ENCODE results near the gene PLEKHG2.

Gene PLEKHG2

GRCh38 chr19:39412100-39412866 is at the start of gene PLEKHG2:
TSS of gene PLEKHG2 (plus strand) at chr19:39412669. CDS start at chr19:39414087, 1,418 bp downstream.
- TF ChIP-seq CEBPB (IDR thresholded peaks at IDR 0.05) (peak; percentile 92), FOXM1 (IDR thresholded peaks at IDR 0.05; ENCODE audit: borderline replicate concordance, low read depth) (no peak; the same call in 1 of the 2 replicates), NFIC (IDR thresholded peaks at IDR 0.05) (0 out of 2 replicates have a peak, but pooled peaks have one; percentile 1), EP300 (IDR thresholded peaks at IDR 0.05; ENCODE audit: borderline replicate concordance) (peak; percentile 64; the same call in 1 of the 2 replicates), TEAD4 (IDR thresholded peaks at IDR 0.05) (peak; percentile 93), EGR1 (IDR thresholded peaks at IDR 0.05) (0 out of 2 replicates have a peak, but pooled peaks have one; percentile 14), YY1 (IDR thresholded peaks at IDR 0.05; ENCODE audit: low read depth) (peak; percentile 30; the same call in 1 of the 2 replicates), ZBTB7A (IDR thresholded peaks at IDR 0.05; ENCODE audit: low read depth) (peak; percentile 99), TCF12 (IDR thresholded peaks at IDR 0.05; ENCODE audit: low read depth) (peak; percentile 76), CREB1 (IDR thresholded peaks at IDR 0.05; ENCODE audit: low read depth) (peak; percentile 41; the same call in 1 of the 2 replicates), TAF1 (IDR thresholded peaks at IDR 0.05; ENCODE audit: low read depth) (peak; percentile 58; the same call in 1 of the 2 replicates), RAD21 (IDR thresholded peaks at IDR 0.05; ENCODE audit: low read depth) (peak; percentile 51; the same call in 1 of the 2 replicates), MAX (IDR thresholded peaks at IDR 0.05) (peak; percentile 81), REST (IDR thresholded peaks at IDR 0.05; ENCODE audit: low read depth) (no peak)
- TF ChIP-seq, protein P1, sequence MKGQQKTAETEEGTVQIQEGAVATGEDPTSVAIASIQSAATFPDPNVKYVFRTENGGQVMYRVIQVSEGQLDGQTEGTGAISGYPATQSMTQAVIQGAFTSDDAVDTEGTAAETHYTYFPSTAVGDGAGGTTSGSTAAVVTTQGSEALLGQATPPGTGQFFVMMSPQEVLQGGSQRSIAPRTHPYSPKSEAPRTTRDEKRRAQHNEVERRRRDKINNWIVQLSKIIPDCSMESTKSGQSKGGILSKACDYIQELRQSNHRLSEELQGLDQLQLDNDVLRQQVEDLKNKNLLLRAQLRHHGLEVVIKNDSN (IDR thresholded peaks at IDR 0.05) = peak; percentile 93

GRCh38 chr19:39362682-39363657 is 49.5 kb upstream of the PLEKHG2 start:
- TF ChIP-seq NFIC (IDR thresholded peaks at IDR 0.05) (no peak), TEAD4 (IDR thresholded peaks at IDR 0.05) (no peak), MAX (IDR thresholded peaks at IDR 0.05) (no peak), TAF1 (IDR thresholded peaks at IDR 0.05; ENCODE audit: low read depth) (no peak)
- TF ChIP-seq, protein P1 (IDR thresholded peaks at IDR 0.05) = no peak

DNA sequence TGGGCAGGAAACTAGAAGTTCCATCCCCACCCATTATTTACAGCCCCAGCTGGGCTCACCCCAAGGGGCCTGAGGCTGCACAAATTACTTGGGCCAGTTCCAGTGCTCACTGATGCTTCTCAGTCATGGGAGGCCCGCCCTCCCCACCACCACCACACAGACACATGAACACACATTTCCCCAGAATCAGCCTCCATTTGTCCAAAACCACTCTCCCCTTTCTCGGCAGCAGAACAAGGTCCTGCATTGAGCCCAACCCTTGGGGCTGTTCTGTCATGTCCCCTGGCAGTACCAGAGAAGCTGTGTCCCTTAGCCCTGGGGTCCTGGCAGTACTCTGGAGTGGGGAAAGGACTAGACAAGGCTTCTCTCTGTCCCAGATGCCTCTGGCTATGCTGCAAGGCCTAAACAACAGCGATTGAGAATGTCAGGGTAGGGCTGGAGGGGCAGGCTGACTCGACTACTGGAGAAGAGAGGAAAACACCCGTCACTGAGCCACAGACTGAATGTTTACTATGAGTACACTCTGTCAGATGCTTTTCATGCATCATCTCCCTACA is 48.5 kb upstream of the PLEKHG2 start:
- TF ChIP-seq, protein P1 (IDR thresholded peaks at IDR 0.05) = no peak
- no peak for TF ChIP-seq ZBTB7A (IDR thresholded peaks at IDR 0.05; ENCODE audit: low read depth)
- peak; percentile 52 for TF ChIP-seq NFIC (IDR thresholded peaks at IDR 0.05)

- TF ChIP-seq, protein P1 (IDR thresholded peaks at IDR 0.05) = no peak
- no peak for TF ChIP-seq YY1 (IDR thresholded peaks at IDR 0.05; ENCODE audit: low read depth)
- no peak for TF ChIP-seq CEBPB (IDR thresholded peaks at IDR 0.05)
- TF ChIP-seq MAX (IDR thresholded peaks at IDR 0.05) = no peak
- no peak for TF ChIP-seq RAD21 (IDR thresholded peaks at IDR 0.05; ENCODE audit: low read depth)
- TF ChIP-seq ZBTB7A (IDR thresholded peaks at IDR 0.05; ENCODE audit: low read depth) = no peak
- TF ChIP-seq NFIC (IDR thresholded peaks at IDR 0.05) = no peak
- no peak for TF ChIP-seq TAF1 (IDR thresholded peaks at IDR 0.05; ENCODE audit: low read depth)
- no peak for TF ChIP-seq FOXM1 (IDR thresholded peaks at IDR 0.05; ENCODE audit: borderline replicate concordance, low read depth)
- TF ChIP-seq TCF12 (IDR thresholded peaks at IDR 0.05; ENCODE audit: low read depth) = no peak
- no peak for TF ChIP-seq TEAD4 (IDR thresholded peaks at IDR 0.05)
- TF ChIP-seq CREB1 (IDR thresholded peaks at IDR 0.05; ENCODE audit: low read depth) = no peak
- no peak for TF ChIP-seq EGR1 (IDR thresholded peaks at IDR 0.05)
- TF ChIP-seq REST (IDR thresholded peaks at IDR 0.05; ENCODE audit: low read depth) = no peak
- TF ChIP-seq EP300 (IDR thresholded peaks at IDR 0.05; ENCODE audit: borderline replicate concordance) = no peak
Measured at GRCh38 chr19:39365531-39365930, 46.9 kb upstream of the PLEKHG2 start.
